Skin of body (tissue), 2 donors: Measurements from ENCODE around the gene TBL1XR1. TPM values are rescaled to one million over a fixed set of nuclear protein-coding genes. Genes with fewer than 3 reads are reported as not detected.

Experiments
- small RNA-seq: library from RNA; depleted of rRNA; stranded (forward); fragments of <200 nt; gene quantifications from one replicate; pipeline ENCODE3, GENCODE V24; 2014; ENCODE audit warnings: low replicate concordance
- total RNA-seq: library from RNA; depleted of rRNA; stranded (reverse); fragments of >200 nt; gene quantifications from one replicate; pipeline ENCODE4 v1.2.3, GENCODE V29; 2014

Gene TBL1XR1
- total RNA-seq, 1 donor from 2014 or later = 138 TPM

Small RNA genes within 50 kb of the gene (small RNA-seq; reads per million reads assigned to genes)
- gene RF00019 = not detected
- not detected for gene RNU6-681P
